ENCODE measurements around the gene EFCAB14.
"Not testable (repeated sequence)": the region's sequence is repeated elsewhere in the genome, so short reads cannot be mapped to it uniquely, and the experiment has no call there.

The EFCAB14 gene

GRCh38 chr1:46718727-46719622 is at the start of gene EFCAB14:
TSS of gene EFCAB14 (minus strand) at chr1:46719114. CDS start at chr1:46718087, 1,027 bp downstream.
- peak; percentile 98 to 99 for DNase-seq (ENCODE audit: low read depth in 1 of 2, low spot score in 1 of 2)

- DNase-seq (ENCODE audit: low read depth in 1 of 2, low spot score in 1 of 2): no peak
Observed at GRCh38 chr1:46768445-46768844, 49.5 kb upstream of the EFCAB14 start.

GRCh38 chr1:46767649-46768282 is 48.9 kb upstream of the EFCAB14 start:
- DNase-seq (ENCODE audit: low read depth in 1 of 2, low spot score in 1 of 2): no peak

GRCh38 chr1:46764402-46764801 is 45.5 kb upstream of the EFCAB14 start:
- no peak for DNase-seq (ENCODE audit: low read depth in 1 of 2, low spot score in 1 of 2)

DNA sequence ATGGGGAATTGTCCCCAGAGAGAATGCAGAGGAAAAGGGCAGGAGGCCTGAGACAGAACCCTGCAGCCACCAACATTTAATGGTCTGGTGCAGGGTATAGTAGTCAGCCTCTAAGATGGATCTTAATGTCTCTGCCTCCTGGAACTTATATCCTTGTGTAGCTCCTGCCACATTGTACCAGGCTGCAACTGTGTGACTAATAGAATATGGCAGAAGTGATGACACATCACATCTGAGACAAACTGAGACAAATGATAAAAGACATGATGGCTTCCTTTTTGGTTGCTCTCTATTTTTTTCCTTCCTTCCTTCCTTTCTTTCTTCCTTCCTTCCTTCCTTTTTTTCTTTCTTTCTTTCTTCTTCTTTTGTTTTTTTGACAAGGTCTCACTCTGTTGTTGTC is 42.8 kb upstream of the EFCAB14 start:
- DNase-seq (ENCODE audit: low read depth in 1 of 2, low spot score in 1 of 2): no peak

DNA sequence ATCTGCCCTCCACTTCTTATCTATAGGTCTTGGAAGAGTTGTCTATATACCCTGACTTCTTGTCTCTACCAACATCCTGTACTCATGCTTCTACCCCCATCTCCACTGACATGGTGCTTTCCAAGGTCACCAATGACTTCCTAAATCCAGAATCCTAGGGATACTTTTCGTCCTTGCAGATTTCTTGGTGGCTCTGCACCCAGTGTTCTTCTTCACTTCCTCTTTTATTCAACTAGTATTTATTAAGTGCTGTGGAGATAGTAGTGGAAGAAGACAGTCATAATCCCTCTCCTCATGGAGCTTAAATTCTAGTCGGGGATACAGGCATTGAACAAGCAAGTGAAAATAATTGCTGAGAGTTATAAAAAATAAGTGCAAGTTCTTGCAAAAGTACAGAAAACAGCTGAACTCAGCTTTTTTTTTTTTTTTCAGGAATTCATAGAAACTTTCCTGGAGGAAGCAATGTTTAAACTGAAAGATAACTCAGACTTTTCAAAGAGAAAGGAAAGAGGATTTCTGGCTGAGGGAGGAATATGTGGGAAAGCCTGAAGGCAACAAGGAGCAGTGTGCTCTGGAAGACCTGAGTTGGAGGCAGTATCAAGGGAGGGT is 41.7 kb upstream of the EFCAB14 start:
- no peak for DNase-seq (ENCODE audit: low read depth in 1 of 2, low spot score in 1 of 2)

- DNase-seq (ENCODE audit: low read depth in 1 of 2, low spot score in 1 of 2): no peak
Observed at GRCh38 chr1:46757956-46758528, 39.1 kb upstream of the EFCAB14 start.

DNA sequence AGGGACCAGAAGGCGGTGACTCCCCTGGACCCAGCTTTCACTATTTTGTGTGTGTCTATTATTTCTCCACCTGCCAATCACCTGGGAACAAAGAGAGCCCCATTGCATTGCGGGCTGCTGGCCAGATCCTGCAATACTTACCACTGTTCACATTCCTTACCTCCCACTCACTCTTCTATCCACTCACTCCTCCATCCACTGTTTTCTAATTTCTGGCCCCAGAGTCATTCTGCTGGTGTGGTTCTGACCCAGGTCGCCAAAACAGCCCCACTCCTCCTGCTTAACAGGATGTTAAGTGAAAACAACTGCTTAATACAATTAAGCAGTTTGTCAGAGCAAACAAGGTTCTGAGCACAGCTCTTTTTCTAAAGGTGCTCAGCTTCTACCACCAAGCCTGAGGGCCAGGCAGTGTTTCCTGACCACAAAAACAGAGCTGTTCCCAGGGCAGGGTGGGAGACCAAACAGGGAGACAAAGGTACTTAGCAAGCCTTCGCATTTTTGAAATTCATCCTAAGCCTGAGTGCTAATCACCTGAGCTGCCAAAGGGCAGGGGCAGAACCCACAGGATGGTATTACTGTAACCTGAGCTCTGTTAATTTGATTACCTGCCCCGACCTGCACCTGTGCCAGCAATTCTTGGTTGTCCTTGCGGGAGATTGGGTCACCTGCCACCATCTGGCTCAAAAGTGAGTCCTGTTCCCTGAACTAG is 38.5 kb upstream of the EFCAB14 start:
- no peak for DNase-seq (ENCODE audit: low read depth in 1 of 2, low spot score in 1 of 2)

DNA sequence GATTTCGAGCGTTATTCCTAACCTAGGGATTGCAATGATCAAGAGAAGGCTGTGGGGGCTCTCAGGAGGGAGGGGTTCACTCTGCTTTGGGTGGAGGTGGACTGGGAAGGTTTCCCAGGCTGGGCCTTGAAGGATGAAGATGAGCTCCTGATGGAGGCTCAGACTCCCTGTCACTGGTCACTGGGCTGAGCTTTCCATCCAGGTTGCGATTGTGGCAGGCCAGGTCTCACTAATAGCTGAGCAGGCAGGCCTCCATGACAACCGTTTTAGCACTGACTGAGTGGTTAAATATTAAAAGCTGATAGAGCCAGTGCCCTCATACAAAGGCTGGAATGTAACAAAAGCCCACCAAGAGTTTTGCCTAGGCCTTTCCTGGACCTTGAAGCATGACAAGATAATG is 36.2 kb upstream of the EFCAB14 start:
- no peak for DNase-seq (ENCODE audit: low read depth in 1 of 2, low spot score in 1 of 2)

DNA sequence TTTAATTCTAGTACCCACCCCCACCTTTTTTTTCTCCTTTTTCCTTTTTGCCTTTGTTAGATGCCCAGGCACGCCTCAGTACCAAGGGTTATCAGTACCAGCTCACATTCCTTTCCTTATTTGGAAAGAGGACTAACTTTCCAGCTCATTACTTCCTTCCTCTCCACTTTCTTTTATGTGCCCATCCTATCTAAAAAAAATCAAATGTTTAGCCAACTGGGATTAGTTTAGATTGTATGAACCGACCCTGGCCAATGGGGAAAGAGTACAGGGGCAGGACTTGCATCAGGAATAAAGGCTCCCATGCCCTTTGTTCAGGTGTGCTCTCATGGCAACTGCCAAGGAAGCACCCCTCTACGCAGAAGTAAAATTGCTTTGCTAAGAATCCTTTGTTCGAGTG is 35.8 kb upstream of the EFCAB14 start:
- not testable (repeated sequence) for DNase-seq (ENCODE audit: low read depth in 1 of 2, low spot score in 1 of 2)

- no peak for DNase-seq (ENCODE audit: low read depth in 1 of 2, low spot score in 1 of 2)
Observed at GRCh38 chr1:46753985-46754384, 35.1 kb upstream of the EFCAB14 start.

- no peak for DNase-seq (ENCODE audit: low read depth in 1 of 2, low spot score in 1 of 2)
Observed at GRCh38 chr1:46749921-46750404, 31.0 kb upstream of the EFCAB14 start.

- no peak for DNase-seq (ENCODE audit: low read depth in 1 of 2, low spot score in 1 of 2)
Observed at GRCh38 chr1:46749404-46749803, 30.5 kb upstream of the EFCAB14 start.

GRCh38 chr1:46747683-46748288 is 28.9 kb upstream of the EFCAB14 start:
- DNase-seq (ENCODE audit: low read depth in 1 of 2, low spot score in 1 of 2): no peak

DNA sequence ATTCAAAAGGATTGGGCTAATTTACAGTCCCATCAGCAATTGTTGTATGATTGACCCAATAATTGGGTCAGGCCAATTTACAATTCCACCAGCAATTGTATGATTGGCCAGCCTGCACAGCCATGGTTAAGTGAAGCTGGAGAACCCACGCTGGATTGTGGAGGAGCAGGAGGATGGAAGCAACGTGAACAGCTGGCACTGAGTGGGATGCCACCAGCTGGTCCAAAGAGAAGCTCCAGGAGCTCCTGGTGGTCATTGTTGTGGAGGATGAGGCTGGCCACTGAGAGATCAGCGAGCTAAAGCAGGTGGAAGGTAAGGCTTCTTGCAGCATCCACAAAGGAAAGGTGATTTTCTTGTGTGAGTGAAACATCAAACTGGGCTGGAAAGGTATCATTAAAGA is 23.2 kb upstream of the EFCAB14 start:
- no peak for DNase-seq (ENCODE audit: low read depth in 1 of 2, low spot score in 1 of 2)

DNA sequence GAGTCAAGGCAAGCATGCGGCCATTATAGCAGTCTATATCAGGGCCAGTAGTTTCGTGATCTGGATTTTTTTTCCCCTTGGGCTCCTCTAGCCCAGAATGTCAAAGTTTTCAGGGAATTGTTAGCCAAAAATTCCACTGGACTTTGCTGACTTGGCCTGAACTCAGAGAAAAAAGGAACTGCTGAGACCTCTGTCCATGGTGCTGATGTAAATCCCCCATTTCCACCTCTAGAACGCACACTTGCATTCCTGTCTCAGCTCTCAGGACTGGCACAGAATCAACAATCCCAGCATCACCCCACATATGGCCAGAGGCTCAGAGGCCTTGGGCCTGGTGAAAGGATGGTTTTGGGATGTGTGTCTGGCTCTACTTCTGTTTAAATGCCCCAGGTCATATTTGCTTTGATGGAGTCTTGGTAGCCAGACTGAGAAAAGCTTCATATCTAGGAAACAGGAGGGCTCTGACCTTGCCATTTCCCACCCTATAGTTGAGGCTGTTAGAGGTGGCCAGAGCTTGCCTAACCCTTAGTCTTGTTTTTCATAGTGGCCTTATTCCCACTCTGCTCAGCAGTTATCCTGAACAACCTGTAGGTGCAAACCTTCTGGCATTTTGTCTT is 16.9 kb upstream of the EFCAB14 start:
- DNase-seq (ENCODE audit: low read depth in 1 of 2, low spot score in 1 of 2): no peak

GRCh38 chr1:46728327-46728873 is 9.5 kb upstream of the EFCAB14 start:
- not testable (repeated sequence) for DNase-seq (ENCODE audit: low read depth in 1 of 2, low spot score in 1 of 2)

GRCh38 chr1:46725736-46726108 is 6.8 kb upstream of the EFCAB14 start:
- DNase-seq (ENCODE audit: low read depth in 1 of 2, low spot score in 1 of 2): no peak

DNA sequence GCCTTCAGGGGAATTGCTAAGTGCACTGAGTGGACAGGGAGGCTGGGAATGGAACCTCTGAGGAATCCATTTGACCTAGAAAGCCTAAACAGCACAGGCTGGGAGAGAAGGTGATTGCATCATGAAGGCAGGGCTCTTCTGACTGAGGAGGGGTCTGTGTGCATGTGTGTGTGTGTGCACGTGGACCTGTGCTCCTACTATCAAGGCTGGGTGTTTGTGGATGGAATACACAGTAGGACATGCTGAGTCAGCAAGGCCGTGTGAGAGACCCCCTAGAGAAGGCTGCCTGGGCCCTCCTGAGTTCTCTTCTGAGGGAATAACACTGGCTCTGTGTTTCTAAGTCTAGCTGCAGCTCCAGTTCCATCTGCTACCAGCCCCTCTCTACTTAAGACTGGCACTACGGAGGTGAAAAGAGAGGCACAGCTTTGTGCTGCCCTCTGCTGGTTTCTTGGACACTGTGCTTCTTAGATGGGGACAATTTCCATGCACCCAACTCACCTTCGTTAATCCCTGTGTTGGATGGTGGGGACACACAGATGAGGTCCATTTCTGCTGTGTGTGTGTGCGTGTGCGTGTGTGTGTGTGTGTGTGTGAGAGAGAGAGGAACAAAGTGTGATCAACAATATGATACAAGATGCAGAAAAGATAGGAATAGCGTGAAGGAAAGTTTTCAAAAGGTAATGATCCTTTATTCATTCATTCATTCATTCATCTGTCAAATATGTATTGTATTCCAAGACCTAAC is 6.2 kb upstream of the EFCAB14 start:
- DNase-seq (ENCODE audit: low read depth in 1 of 2, low spot score in 1 of 2): peak; percentile 36 to 66

Data from activated CD4-positive, alpha-beta T cell treated with anti-CD3 and anti-CD28 coated beads, Interleukin-2, amount 50 U/mL, for 24 hours (primary cell).